Fibroblast of lung (primary cell): Measurements from ENCODE around the gene RAP1GAP. TPM values are rescaled to one million over a fixed set of nuclear protein-coding genes. Genes with fewer than 3 reads are reported as not detected.

Source experiments
- DNase-seq, 2 donors: peaks; one replicate each; pipeline versions ENCODE4 v3.0.0 to v3.0.0-alpha.2; 2010; ENCODE audit warnings: low read depth in 2 of 2
- H2AFZ ChIP-seq: 2 replicates; pipeline ENCODE4 v1.5.1; 2012; ENCODE audit warnings: low read length, control low read depth, inconsistent platforms
- H3K27ac ChIP-seq: 2 replicates; pipeline ENCODE4 v1.5.1; 2011; ENCODE audit warnings: low read length, control low read depth; ENCODE audit not compliant: insufficient read depth
- H3K27me3 ChIP-seq: 2 replicates; pipeline ENCODE4 v1.5.1; 2011; ENCODE audit warnings: mild to moderate bottlenecking, low read length; ENCODE audit not compliant: control insufficient read depth, insufficient read depth
- H3K36me3 ChIP-seq: 2 replicates; pipeline ENCODE4 v1.5.1; 2011; ENCODE audit warnings: low read length; ENCODE audit not compliant: control insufficient read depth, insufficient read depth
- H3K4me1 ChIP-seq: 2 replicates; pipeline ENCODE4 v1.5.1; 2011; ENCODE audit warnings: low read length; ENCODE audit not compliant: control insufficient read depth, insufficient read depth; ENCODE audit errors: extremely low read depth
- H3K4me2 ChIP-seq: 2 replicates; pipeline ENCODE4 v1.5.1; 2011; ENCODE audit warnings: low read length, control low read depth; ENCODE audit not compliant: insufficient read depth; ENCODE audit errors: extremely low read depth
- H3K4me3 ChIP-seq, 4 experiments: fragments of 200-600 bp in 1 of 4; sonication (generic) in 1 of 4; replicated peaks in 1 of 4; 2 replicates each; pipeline ENCODE4 v1.5.1; 2011 to 2016; ENCODE audit warnings: low read length in 4 of 4, low read depth in 3 of 4, mild to moderate bottlenecking in 3 of 4, control low read depth in 2 of 4, inconsistent platforms in 1 of 4, mixed read lengths in 1 of 4; ENCODE audit not compliant: insufficient read depth in 1 of 4; ENCODE audit errors: control extremely low read depth in 1 of 4
- H3K79me2 ChIP-seq: 2 replicates; pipeline ENCODE4 v1.5.1; 2012; ENCODE audit warnings: mild to moderate bottlenecking, low read length, inconsistent platforms; ENCODE audit not compliant: control insufficient read depth, insufficient read depth
- H3K9ac ChIP-seq: 2 replicates; pipeline ENCODE4 v1.5.1; 2011; ENCODE audit warnings: mild to moderate bottlenecking, low read length, control low read depth; ENCODE audit not compliant: insufficient read depth
- H3K9me3 ChIP-seq: 2 replicates; pipeline ENCODE4 v1.5.1; 2012; ENCODE audit warnings: low read depth, low read length; ENCODE audit not compliant: control insufficient read depth, insufficient read depth
- H4K20me1 ChIP-seq: 2 replicates; pipeline ENCODE4 v1.5.1; 2011; ENCODE audit warnings: low read length; ENCODE audit not compliant: control insufficient read depth, insufficient read depth; ENCODE audit errors: extremely low read depth
- CTCF ChIP-seq, 2 donors: IDR thresholded peaks in 1 of 2; conservative IDR thresholded peaks in 1 of 2; 1 replicate in 1 of 2; 2 replicates in 1 of 2; pipeline ENCODE4 v1.5.1; 2011 to 2012; ENCODE audit warnings: low read length in 2 of 2, control low read depth in 1 of 2, inconsistent platforms in 1 of 2, low read depth in 1 of 2, mild to moderate bottlenecking in 1 of 2
- EZH2 ChIP-seq: IDR thresholded peaks from 2 replicates; pipeline ENCODE4 v1.5.1; 2012; ENCODE audit warnings: low read length, control low read depth, mild to moderate bottlenecking; ENCODE audit errors: missing control alignments
- polyA plus RNA-seq, 2 donors: library from polyadenylated mRNA; depleted of rRNA in 1 of 2; stranded (reverse) in 1 of 2; unstranded in 1 of 2; fragments of >200 nt; gene quantifications; 2 replicates each; pipeline ENCODE4 v1.2.1, GENCODE V29; 2011 to 2012; ENCODE audit warnings: missing spikeins in 1 of 2
- total RNA-seq: library from RNA; depleted of rRNA; stranded (reverse); fragments of >200 nt; gene quantifications from 2 replicates; pipeline ENCODE4 v1.2.1, GENCODE V29; 2014

Gene RAP1GAP
- total and polyA plus RNA-seq, 2 donors (not counting 1 experiment from before 2014, with no cell fraction given): under 0.01 to 0.05 TPM

DNA sequence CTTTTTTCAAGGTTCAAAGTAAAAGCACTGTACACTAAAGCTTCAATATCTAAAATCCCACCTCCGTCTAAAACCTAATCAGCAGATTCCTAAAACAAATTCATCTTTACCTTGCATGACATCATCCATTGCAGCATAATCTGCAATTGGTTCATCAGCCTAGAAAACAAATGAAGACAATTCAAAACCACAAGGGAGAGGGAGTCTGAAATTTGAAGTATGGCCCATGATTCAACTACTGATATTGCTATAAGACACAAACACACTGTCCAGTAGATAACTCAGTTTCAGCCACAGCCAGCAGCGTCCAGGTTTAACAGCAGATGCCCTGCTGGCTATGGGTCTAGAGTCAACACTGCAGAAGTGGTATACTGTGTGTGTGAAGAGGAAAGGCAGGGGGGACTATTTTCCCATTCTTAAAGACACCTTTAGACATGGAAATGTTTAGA, 17.9 kb upstream of the RAP1GAP start:
- Histone ChIP-seq H4K20me1 (no peaks in the 10 kb centered on the region), H3K27me3 (no peaks in the 10 kb centered on the region), H3K4me3 (no peak overlapping the region), H2AFZ (no peak overlapping the region), H3K36me3 (no peaks in the 10 kb centered on the region), H3K4me2 (no peak overlapping the region), H3K4me1 (no peaks in the 10 kb centered on the region), H3K9me3 (no peaks in the 10 kb centered on the region), H3K27ac (no peak overlapping the region), H3K79me2 (no peaks in the 10 kb centered on the region), H3K9ac (no peak overlapping the region)
- DNase-seq: peak in 1 of 2 donors; percentile 32
- TF ChIP-seq EZH2 (no peak), CTCF (conservative IDR thresholded peaks at IDR 0.05 in 1 of 2, IDR thresholded peaks at IDR 0.05 in 1 of 2; ENCODE audit: low read depth in 1 of 2, low read length in 2 of 2) (no peak)

- H3K4me3 ChIP-seq: no peak overlapping the region
- TF ChIP-seq EZH2: no peak
- no peak for TF ChIP-seq CTCF (conservative IDR thresholded peaks at IDR 0.05 in 1 of 2, IDR thresholded peaks at IDR 0.05 in 1 of 2; ENCODE audit: low read depth in 1 of 2, low read length in 2 of 2)
- H3K9ac ChIP-seq: no peak overlapping the region
- no peaks in the 10 kb centered on the region for H3K27me3 ChIP-seq
- DNase-seq: no peak
- H3K4me2 ChIP-seq: no peak overlapping the region
- no peaks in the 10 kb centered on the region for H4K20me1 ChIP-seq
- H3K79me2 ChIP-seq: no peaks in the 10 kb centered on the region
- no peak overlapping the region for H3K27ac ChIP-seq
- no peaks in the 10 kb centered on the region for H3K36me3 ChIP-seq
- H3K9me3 ChIP-seq: no peaks in the 10 kb centered on the region
- H2AFZ ChIP-seq: no peak overlapping the region
- H3K4me1 ChIP-seq: no peaks in the 10 kb centered on the region
These were observed 17.0 kb upstream of the RAP1GAP start for GRCh38 chr1:21685946-21686678.

DNA sequence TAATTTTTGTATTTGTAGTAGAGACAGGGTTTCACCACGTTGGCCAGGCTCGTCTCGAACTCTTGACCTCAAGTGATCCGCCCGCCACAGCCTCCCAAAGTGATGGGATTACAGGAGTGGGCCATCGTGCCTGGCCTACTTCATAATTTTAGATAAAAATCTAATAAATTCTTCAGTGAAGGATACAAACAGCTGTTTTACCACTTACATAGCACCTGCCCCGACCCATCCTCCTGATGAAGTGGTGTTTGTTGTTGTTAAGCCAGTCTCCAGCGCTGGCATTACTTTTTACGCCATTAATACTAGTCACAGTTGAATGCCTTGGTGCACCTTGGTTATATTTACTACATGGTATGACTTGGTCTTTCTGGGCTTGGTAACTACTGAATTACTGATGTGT, 12.3 kb upstream of the RAP1GAP start:
- Histone ChIP-seq H3K4me3 (no peak overlapping the region), H3K27me3 (no peaks in the 10 kb centered on the region), H3K9ac (no peak overlapping the region), H3K4me2 (no peak overlapping the region), H3K36me3 (no peaks in the 10 kb centered on the region), H3K9me3 (no peaks in the 10 kb centered on the region), H3K27ac (no peak overlapping the region), H3K79me2 (no peaks in the 10 kb centered on the region), H2AFZ (no peak overlapping the region), H4K20me1 (no peaks in the 10 kb centered on the region), H3K4me1 (no peaks in the 10 kb centered on the region)
- no peak for TF ChIP-seq CTCF (conservative IDR thresholded peaks at IDR 0.05 in 1 of 2, IDR thresholded peaks at IDR 0.05 in 1 of 2; ENCODE audit: low read depth in 1 of 2, low read length in 2 of 2)
- TF ChIP-seq EZH2: no peak
- DNase-seq: no peak
